ELF-1 (cell line): ENCODE measurements around the gene NCOA5.
A peak's percentile ranks its signal among the peaks of the same experiment; 100 is the strongest.

Experiments used
- DNase-seq: peaks from one replicate; pipeline ENCODE4 v3.0.0-alpha.2; 2016; ENCODE audit warnings: low read depth, low spot score

The NCOA5 gene

GRCh38 chr20:46089417-46090388, at the start of gene NCOA5:
NCOA5 (minus strand) TSS chr20:46089962; CDS start chr20:46079424, 10,538 bp downstream.
- peak; percentile 98 for DNase-seq

GRCh38 chr20:46139266-46139889, 49.6 kb upstream of the NCOA5 start:
- DNase-seq, result peak; percentile 48

- no peak for DNase-seq
These were observed 48.1 kb upstream of the NCOA5 start for GRCh38 chr20:46137816-46138215.

GRCh38 chr20:46135856-46136633, 46.3 kb upstream of the NCOA5 start:
- DNase-seq, result no peak

GRCh38 chr20:46134716-46135115, 45.0 kb upstream of the NCOA5 start:
- no peak for DNase-seq

- DNase-seq, result no peak
These were observed 44.3 kb upstream of the NCOA5 start for GRCh38 chr20:46133886-46134654.

- peak; percentile 79 for DNase-seq
These were observed 43.0 kb upstream of the NCOA5 start for GRCh38 chr20:46132705-46133120.

GRCh38 chr20:46131396-46131795, 41.6 kb upstream of the NCOA5 start:
- no peak for DNase-seq

GRCh38 chr20:46130534-46130933, 40.8 kb upstream of the NCOA5 start:
- DNase-seq, result no peak

GRCh38 chr20:46129955-46130481, 40.3 kb upstream of the NCOA5 start:
- no peak for DNase-seq

GRCh38 chr20:46128310-46129151, 38.8 kb upstream of the NCOA5 start:
- peak; percentile 51 for DNase-seq

GRCh38 chr20:46127396-46128010, 37.7 kb upstream of the NCOA5 start:
- no peak for DNase-seq

- no peak for DNase-seq
These were observed 36.8 kb upstream of the NCOA5 start for GRCh38 chr20:46126440-46127056.

- no peak for DNase-seq
These were observed 33.9 kb upstream of the NCOA5 start for GRCh38 chr20:46123482-46124245.

GRCh38 chr20:46122516-46123481, 33.0 kb upstream of the NCOA5 start:
- DNase-seq, result no peak

- DNase-seq, result no peak
These were observed 32.3 kb upstream of the NCOA5 start for GRCh38 chr20:46122071-46122470.
